ENCODE data around the gene DKK3. TPM values are rescaled to one million over a fixed set of nuclear protein-coding genes. Genes with fewer than 3 reads are reported as not detected.
A peak's percentile ranks its signal among the peaks of the same experiment; 100 is the strongest.

The DKK3 gene
- total and polyA plus RNA-seq, 8 donors = 21.8 to 63.8 (median 37.6) TPM

GRCh38 chr11:12019866-12020416 is 11.5 kb upstream of the DKK3 start:
- Histone ChIP-seq H3K27ac (peak overlapping the region; percentile 30 to 73 (median 60)), H3K4me1 (peaks cover 9 to 45% (median 30%) of the 10 kb centered on the region in 4 donors), H3K9me3 (peaks cover 0 to 4% (median 0%) of the 10 kb centered on the region in 4 donors), H3K27me3 (no peaks in the 10 kb centered on the region), H3K4me3 (no peak overlapping the region), H3K36me3 (no peaks in the 10 kb centered on the region)
- TF ChIP-seq, protein P1, sequence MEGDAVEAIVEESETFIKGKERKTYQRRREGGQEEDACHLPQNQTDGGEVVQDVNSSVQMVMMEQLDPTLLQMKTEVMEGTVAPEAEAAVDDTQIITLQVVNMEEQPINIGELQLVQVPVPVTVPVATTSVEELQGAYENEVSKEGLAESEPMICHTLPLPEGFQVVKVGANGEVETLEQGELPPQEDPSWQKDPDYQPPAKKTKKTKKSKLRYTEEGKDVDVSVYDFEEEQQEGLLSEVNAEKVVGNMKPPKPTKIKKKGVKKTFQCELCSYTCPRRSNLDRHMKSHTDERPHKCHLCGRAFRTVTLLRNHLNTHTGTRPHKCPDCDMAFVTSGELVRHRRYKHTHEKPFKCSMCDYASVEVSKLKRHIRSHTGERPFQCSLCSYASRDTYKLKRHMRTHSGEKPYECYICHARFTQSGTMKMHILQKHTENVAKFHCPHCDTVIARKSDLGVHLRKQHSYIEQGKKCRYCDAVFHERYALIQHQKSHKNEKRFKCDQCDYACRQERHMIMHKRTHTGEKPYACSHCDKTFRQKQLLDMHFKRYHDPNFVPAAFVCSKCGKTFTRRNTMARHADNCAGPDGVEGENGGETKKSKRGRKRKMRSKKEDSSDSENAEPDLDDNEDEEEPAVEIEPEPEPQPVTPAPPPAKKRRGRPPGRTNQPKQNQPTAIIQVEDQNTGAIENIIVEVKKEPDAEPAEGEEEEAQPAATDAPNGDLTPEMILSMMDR (IDR thresholded peaks at IDR 0.05) = no peak
- TF ChIP-seq POLR2A (IDR thresholded peaks at IDR 0.05) (no peak), POLR2AphosphoS5 (IDR thresholded peaks at IDR 0.05) (no peak), EP300 (IDR thresholded peaks at IDR 0.05) (no peak)
- DNase-seq = peak in 1 of 2 donors; percentile 32
- 25 to 45% (median 42%) methylated on average over 3 of the region's 3 CpGs for WGBS, 5 donors
- intact Hi-C loops (cut with DNase I; ENCODE audit: low total_unique reads) = no loop called here

- 25 to 42% (median 30%) methylated on average over 9 of the region's 9 CpGs for WGBS, 5 donors
- DNase-seq = peak; percentile 46 to 81
- no peaks in the 10 kb centered on the region for H3K36me3 ChIP-seq
- H3K4me3 ChIP-seq = no peak overlapping the region
- H3K27me3 ChIP-seq = no peaks in the 10 kb centered on the region
- intact Hi-C loops (cut with DNase I; ENCODE audit: low total_unique reads) = no loop called here
- peak in 1 of 3 donors; percentile 67 for TF ChIP-seq POLR2AphosphoS5 (IDR thresholded peaks at IDR 0.05)
- TF ChIP-seq, protein P1 (IDR thresholded peaks at IDR 0.05) = no peak
- no peaks in the 10 kb centered on the region for H3K9me3 ChIP-seq
- peak overlapping the region; percentile 51 to 73 (median 60) for H3K27ac ChIP-seq
- peaks cover 9 to 45% (median 30%) of the 10 kb centered on the region in 4 donors for H3K4me1 ChIP-seq
Observed at GRCh38 chr11:12019337-12019736, 10.9 kb upstream of the DKK3 start.

DNA sequence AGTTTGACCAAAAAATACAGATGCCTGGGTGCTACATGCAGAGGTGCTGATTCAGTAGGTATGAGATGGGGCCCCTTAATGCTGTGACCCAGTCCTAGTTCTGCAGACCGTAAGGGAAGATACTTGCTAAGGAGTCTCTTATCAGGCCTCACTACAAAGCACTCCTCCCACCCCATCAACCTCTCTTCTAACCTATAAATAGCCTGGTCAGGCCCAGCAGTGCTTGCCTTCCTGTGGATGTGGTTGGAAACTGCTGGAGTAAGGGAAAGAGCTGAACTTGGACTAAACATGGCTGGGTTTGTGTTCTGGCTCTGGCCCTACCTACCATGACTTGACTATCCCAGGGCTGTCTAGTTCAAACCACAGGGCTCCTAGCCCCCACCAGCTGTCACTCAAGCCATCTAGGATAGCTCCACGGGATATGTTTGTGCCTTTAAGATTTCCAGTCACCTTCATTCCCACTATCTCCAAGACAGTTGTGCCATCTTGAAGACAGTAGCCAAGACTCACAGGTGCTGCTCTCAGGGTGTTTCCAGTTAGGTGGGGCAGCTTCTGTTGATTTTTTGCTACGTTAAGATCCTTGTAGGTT is 9.5 kb upstream of the DKK3 start:
- intact Hi-C loops (cut with DNase I; ENCODE audit: low total_unique reads) = no loop called here
- H3K9me3 ChIP-seq = no peaks in the 10 kb centered on the region
- H3K27me3 ChIP-seq = no peaks in the 10 kb centered on the region
- TF ChIP-seq EP300 (IDR thresholded peaks at IDR 0.05) = no peak
- TF ChIP-seq, protein P1 (IDR thresholded peaks at IDR 0.05) = no peak
- no peak for TF ChIP-seq POLR2A (IDR thresholded peaks at IDR 0.05)
- no peak for TF ChIP-seq POLR2AphosphoS5 (IDR thresholded peaks at IDR 0.05)
- no peak for DNase-seq
- peak overlapping the region in 2 of 5 donors; percentile 41 to 49 for H3K27ac ChIP-seq
- 57 to 75% (median 69%) methylated on average over 3 of the region's 3 CpGs for WGBS, 5 donors
- H3K4me1 ChIP-seq = peaks cover 9 to 45% (median 30%) of the 10 kb centered on the region in 4 donors
- no peaks in the 10 kb centered on the region for H3K36me3 ChIP-seq
- no peak overlapping the region for H3K4me3 ChIP-seq

- Histone ChIP-seq H3K27me3 (no peaks in the 10 kb centered on the region), H3K36me3 (no peaks in the 10 kb centered on the region), H3K4me1 (peaks cover 9 to 45% (median 30%) of the 10 kb centered on the region in 4 donors), H3K27ac (peak overlapping the region in 2 of 5 donors; percentile 41 to 49), H3K4me3 (no peak overlapping the region), H3K9me3 (no peaks in the 10 kb centered on the region)
- no peak for TF ChIP-seq POLR2A (IDR thresholded peaks at IDR 0.05)
- TF ChIP-seq, protein P1 (IDR thresholded peaks at IDR 0.05) = no peak
- no peak for TF ChIP-seq POLR2AphosphoS5 (IDR thresholded peaks at IDR 0.05)
- no peak for TF ChIP-seq EP300 (IDR thresholded peaks at IDR 0.05)
- DNase-seq = peak in 1 of 2 donors; percentile 50
- WGBS, 5 donors = 45 to 70% (median 56%) methylated on average over 5 of the region's 5 CpGs
- intact Hi-C loops (cut with DNase I; ENCODE audit: low total_unique reads) = no loop called here
Observed at GRCh38 chr11:12017243-12017678, 8.8 kb upstream of the DKK3 start.
